GM12891 (cell line): ENCODE results near the gene COL4A2.

Experiments used
- DNase-seq: peaks from one replicate; pipeline ENCODE4 v3.0.0; 2011; ENCODE audit warnings: low spot score; ENCODE audit not compliant: insufficient read length
- FAIRE-seq: peaks from 2 replicates; lab custom pipeline; 2011; peaks lifted over from hg19 to GRCh38; lab: Jason Lieb, UNC
- PAX5 ChIP-seq: IDR thresholded peaks from 2 replicates; pipeline ENCODE4 v1.6.1; 2011; ENCODE audit warnings: low read length, moderate library complexity, mild to moderate bottlenecking; ENCODE audit not compliant: insufficient read depth, severe bottlenecking
- POLR2A ChIP-seq: IDR thresholded peaks from 2 replicates; pipeline ENCODE4 v1.6.1; 2011; ENCODE audit warnings: low read depth, low read length, control low read depth
- POLR2AphosphoS5 ChIP-seq: IDR thresholded peaks from 2 replicates; pipeline ENCODE4 v1.6.1; 2011; ENCODE audit warnings: low read depth, low read length, control low read depth
- POU2F2 ChIP-seq: IDR thresholded peaks from 2 replicates; pipeline ENCODE4 v1.6.1; 2011; ENCODE audit warnings: low read depth, mild to moderate bottlenecking, control low read depth, low read length, moderate library complexity
- SPI1 ChIP-seq: IDR thresholded peaks from 2 replicates; pipeline ENCODE4 v1.6.1; 2011; ENCODE audit warnings: low read depth, low read length, control low read depth
- TAF1 ChIP-seq: IDR thresholded peaks from 2 replicates; pipeline ENCODE4 v1.6.1; 2011; ENCODE audit warnings: low read depth, low read length, control low read depth

Gene COL4A2

GRCh38 chr13:110341445-110342244 is 34.6 kb downstream of the COL4A2 start:
- DNase-seq (no peak), FAIRE-seq (no peak)
- no peak for TF ChIP-seq POU2F2
- TF ChIP-seq SPI1: peak; percentile 83
- TF ChIP-seq PAX5: no peak
- TF ChIP-seq TAF1: no peak
- TF ChIP-seq POLR2AphosphoS5: no peak
- TF ChIP-seq POLR2A: no peak

GRCh38 chr13:110342474-110342873 is 35.4 kb downstream of the COL4A2 start:
- TF ChIP-seq PAX5 (no peak), SPI1 (no peak), POU2F2 (no peak), POLR2AphosphoS5 (no peak), POLR2A (no peak), TAF1 (no peak)
- DNase-seq (no peak), FAIRE-seq (no peak)

GRCh38 chr13:110343241-110343865 is 36.3 kb downstream of the COL4A2 start:
- DNase-seq: no peak
- FAIRE-seq: no peak
- TF ChIP-seq POLR2AphosphoS5: no peak
- no peak for TF ChIP-seq PAX5
- no peak for TF ChIP-seq POLR2A
- no peak for TF ChIP-seq POU2F2
- TF ChIP-seq SPI1: no peak
- TF ChIP-seq TAF1: no peak

GRCh38 chr13:110344320-110344719 is 37.2 kb downstream of the COL4A2 start:
- FAIRE-seq (no peak), DNase-seq (no peak)
- TF ChIP-seq POU2F2: no peak

GRCh38 chr13:110345266-110345665 is 38.2 kb downstream of the COL4A2 start:
- DNase-seq (no peak), FAIRE-seq (no peak)
- TF ChIP-seq POLR2AphosphoS5 (no peak), POU2F2 (no peak), SPI1 (no peak), TAF1 (no peak), POLR2A (no peak), PAX5 (no peak)

- TF ChIP-seq POLR2A (no peak), POU2F2 (no peak), TAF1 (no peak), SPI1 (no peak), POLR2AphosphoS5 (no peak), PAX5 (no peak)
- DNase-seq (no peak), FAIRE-seq (no peak)
Observed at GRCh38 chr13:110345701-110346100, 38.6 kb downstream of the COL4A2 start.

GRCh38 chr13:110346661-110347067 is 39.6 kb downstream of the COL4A2 start:
- no peak for FAIRE-seq
- no peak for TF ChIP-seq POLR2AphosphoS5
- no peak for TF ChIP-seq SPI1
- TF ChIP-seq TAF1: no peak
- TF ChIP-seq POLR2A: no peak
- TF ChIP-seq POU2F2: no peak
- TF ChIP-seq PAX5: no peak
- DNase-seq: no peak

- no peak for FAIRE-seq
- TF ChIP-seq POLR2AphosphoS5: no peak
- no peak for TF ChIP-seq PAX5
- TF ChIP-seq SPI1: no peak
- no peak for TF ChIP-seq TAF1
- TF ChIP-seq POU2F2: no peak
- TF ChIP-seq POLR2A: no peak
- DNase-seq: no peak
Observed at GRCh38 chr13:110347088-110347487, 40.0 kb downstream of the COL4A2 start.

GRCh38 chr13:110347535-110348308 is 40.6 kb downstream of the COL4A2 start:
- no peak for TF ChIP-seq POLR2A
- no peak for TF ChIP-seq POU2F2
- TF ChIP-seq SPI1: no peak
- DNase-seq (no peak), FAIRE-seq (no peak)

- DNase-seq (no peak), FAIRE-seq (no peak)
- no peak for TF ChIP-seq PAX5
- TF ChIP-seq SPI1: no peak
- no peak for TF ChIP-seq POLR2AphosphoS5
- no peak for TF ChIP-seq TAF1
- TF ChIP-seq POLR2A: no peak
- no peak for TF ChIP-seq POU2F2
Observed at GRCh38 chr13:110348309-110349105, 41.4 kb downstream of the COL4A2 start.
